Loucy (cell line): Measurements from ENCODE around the gene SIK3.

Experiments
- H2AFZ ChIP-seq: fragments of 200-600 bp; sonication (generic); 2 replicates; pipeline ENCODE4 v1.6.0; 2016; ENCODE audit warnings: antibody characterized with exemption, mild to moderate bottlenecking, low read length, moderate library complexity
- H3F3A ChIP-seq: fragments of 200-600 bp; 2 replicates; pipeline ENCODE4 v1.6.0; 2016; ENCODE audit warnings: antibody characterized with exemption, low read depth, mild to moderate bottlenecking
- H3K27me3 ChIP-seq: fragments of 200-600 bp; sonication (generic); 2 replicates; pipeline ENCODE4 v1.6.1; 2014; ENCODE audit warnings: low read length, mild to moderate bottlenecking; ENCODE audit not compliant: insufficient read depth, poor library complexity, severe bottlenecking
- H3K36me3 ChIP-seq: fragments of 200-600 bp; sonication (generic); 2 replicates; pipeline ENCODE4 v1.6.1; 2016; ENCODE audit warnings: low read length; ENCODE audit not compliant: insufficient read depth
- H3K4me1 ChIP-seq: fragments of 200-600 bp; sonication (generic); 2 replicates; pipeline ENCODE4 v1.5.1; 2014; ENCODE audit warnings: low read length, mild to moderate bottlenecking; ENCODE audit not compliant: insufficient read depth, poor library complexity, severe bottlenecking
- H3K4me2 ChIP-seq: fragments of 200-600 bp; sonication (generic); 2 replicates; pipeline ENCODE4 v1.6.0; 2014; ENCODE audit warnings: antibody characterized with exemption, low read length, low read depth, mild to moderate bottlenecking; ENCODE audit not compliant: poor library complexity, severe bottlenecking
- H3K4me3 ChIP-seq: fragments of 200-600 bp; sonication (generic); 2 replicates; pipeline ENCODE4 v1.5.1; 2014; ENCODE audit warnings: low read length, mild to moderate bottlenecking, mixed read lengths; ENCODE audit not compliant: poor library complexity, severe bottlenecking
- H3K79me2 ChIP-seq: fragments of 200-600 bp; sonication (generic); 2 replicates; pipeline ENCODE4 v1.6.1; 2014; ENCODE audit warnings: low read length; ENCODE audit not compliant: insufficient read depth
- H3K9ac ChIP-seq: fragments of 200-600 bp; sonication (generic); 2 replicates; pipeline ENCODE4 v1.6.0; 2014; ENCODE audit warnings: mild to moderate bottlenecking, low read depth, low read length, moderate library complexity; ENCODE audit not compliant: poor library complexity, severe bottlenecking
- H3K9me2 ChIP-seq: fragments of 200-600 bp; sonication (generic); replicated peaks from 2 replicates; pipeline ENCODE4 v1.6.1; 2016; ENCODE audit warnings: low read depth, low read length, mixed read lengths
- H3K9me3 ChIP-seq: fragments of 200-600 bp; sonication (generic); 2 replicates; pipeline ENCODE4 v1.6.1; 2014; ENCODE audit warnings: mild to moderate bottlenecking, antibody characterized with exemption, low read length, low read depth; ENCODE audit not compliant: insufficient read depth
- H4K20me1 ChIP-seq: fragments of 200-600 bp; sonication (generic); 2 replicates; pipeline ENCODE4 v1.6.0; 2014; ENCODE audit warnings: antibody characterized with exemption, low read length, mild to moderate bottlenecking; ENCODE audit not compliant: insufficient read depth, poor library complexity, severe bottlenecking
- CTCF ChIP-seq: fragments of 200-600 bp; sonication (generic); conservative IDR thresholded peaks from 2 replicates; pipeline ENCODE4 v1.5.1; 2014; ENCODE audit warnings: mild to moderate bottlenecking, antibody characterized with exemption, low read length
- EZH2phosphoT487 ChIP-seq: fragments of 200-600 bp; IDR thresholded peaks from 2 replicates; pipeline ENCODE4 v1.6.1; 2018; ENCODE audit warnings: antibody characterized with exemption, mild to moderate bottlenecking, moderate library complexity, borderline replicate concordance

SIK3 gene

GRCh38 chr11:116933961-116934360, 164.3 kb downstream of the SIK3 start:
- Histone ChIP-seq H3K27me3 (no peaks in the 10 kb centered on the region), H3F3A (no peaks in the 10 kb centered on the region; the same call in 1 of the 2 replicates), H3K9me3 (no peaks in the 10 kb centered on the region), H3K9ac (no peak overlapping the region), H2AFZ (no peak overlapping the region), H4K20me1 (no peaks in the 10 kb centered on the region), H3K36me3 (peaks cover 16% of the 10 kb centered on the region; the same call in 1 of the 2 replicates), H3K4me1 (peaks cover 35% of the 10 kb centered on the region), H3K9me2 (no peaks in the 10 kb centered on the region), H3K4me2 (no peak overlapping the region), H3K79me2 (peaks cover 9% of the 10 kb centered on the region; the same call in 1 of the 2 replicates), H3K4me3 (no peak overlapping the region)
- TF ChIP-seq EZH2phosphoT487: no peak

- Histone ChIP-seq H3K9ac (no peak overlapping the region), H3K4me3 (no peak overlapping the region), H3K79me2 (peaks cover 9% of the 10 kb centered on the region; the same call in 1 of the 2 replicates), H3K27me3 (no peaks in the 10 kb centered on the region), H4K20me1 (no peaks in the 10 kb centered on the region), H3K36me3 (peaks cover 16% of the 10 kb centered on the region; the same call in 1 of the 2 replicates), H3K9me3 (no peaks in the 10 kb centered on the region), H2AFZ (no peak overlapping the region), H3F3A (peaks cover 9% of the 10 kb centered on the region; the same call in 1 of the 2 replicates), H3K9me2 (no peaks in the 10 kb centered on the region), H3K4me1 (peaks cover 52% of the 10 kb centered on the region), H3K4me2 (no peak overlapping the region)
- TF ChIP-seq CTCF: no peak
- TF ChIP-seq EZH2phosphoT487: no peak
Observed at GRCh38 chr11:116932181-116932580, 166.0 kb downstream of the SIK3 start.

- H3K9me2 ChIP-seq: no peaks in the 10 kb centered on the region
- H3K4me2 ChIP-seq: peak overlapping the region; percentile 86
- TF ChIP-seq CTCF (no peak), EZH2phosphoT487 (no peak)
- H3K4me3 ChIP-seq: peak overlapping the region; percentile 70
- H3K36me3 ChIP-seq: peaks cover 14% of the 10 kb centered on the region; the same call in 1 of the 2 replicates
- peak overlapping the region; percentile 61 for H3K9ac ChIP-seq
- peaks cover 9% of the 10 kb centered on the region; the same call in 1 of the 2 replicates for H3K79me2 ChIP-seq
- H3F3A ChIP-seq: peaks cover 9% of the 10 kb centered on the region; the same call in 1 of the 2 replicates
- H3K9me3 ChIP-seq: no peaks in the 10 kb centered on the region
- H4K20me1 ChIP-seq: no peaks in the 10 kb centered on the region
- peaks cover 60% of the 10 kb centered on the region for H3K4me1 ChIP-seq
- no peaks in the 10 kb centered on the region for H3K27me3 ChIP-seq
- H2AFZ ChIP-seq: no peak overlapping the region
Observed at GRCh38 chr11:116931206-116931953, 166.8 kb downstream of the SIK3 start.
